Measurements from ENCODE around the gene DAND5. TPM values are rescaled to one million over a fixed set of nuclear protein-coding genes. Genes with fewer than 3 reads are reported as not detected.
A peak's percentile ranks its signal among the peaks of the same experiment; 100 is the strongest.

Gene DAND5
- polyA plus RNA-seq, 1 of the 3 experiments (the other 2 are of a cell fraction): 1.0 TPM

- TF ChIP-seq REST (IDR thresholded peaks at IDR 0.05; ENCODE audit: low read depth, low read length): no peak
- TF ChIP-seq, protein P1, sequence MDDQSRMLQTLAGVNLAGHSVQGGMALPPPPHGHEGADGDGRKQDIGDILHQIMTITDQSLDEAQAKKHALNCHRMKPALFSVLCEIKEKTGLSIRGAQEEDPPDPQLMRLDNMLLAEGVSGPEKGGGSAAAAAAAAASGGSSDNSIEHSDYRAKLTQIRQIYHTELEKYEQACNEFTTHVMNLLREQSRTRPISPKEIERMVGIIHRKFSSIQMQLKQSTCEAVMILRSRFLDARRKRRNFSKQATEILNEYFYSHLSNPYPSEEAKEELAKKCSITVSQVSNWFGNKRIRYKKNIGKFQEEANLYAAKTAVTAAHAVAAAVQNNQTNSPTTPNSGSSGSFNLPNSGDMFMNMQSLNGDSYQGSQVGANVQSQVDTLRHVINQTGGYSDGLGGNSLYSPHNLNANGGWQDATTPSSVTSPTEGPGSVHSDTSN (IDR thresholded peaks at IDR 0.05): peak; percentile 33
- no peak for TF ChIP-seq RCOR1 (IDR thresholded peaks at IDR 0.05; ENCODE audit: low read length)
- TF ChIP-seq FOSL2 (IDR thresholded peaks at IDR 0.05; ENCODE audit: borderline replicate concordance, low read depth): peak; percentile 53; the same call in 1 of the 2 replicates
- 0 out of 2 replicates have a peak, but pooled peaks have one; percentile 2 for TF ChIP-seq SIN3A (IDR thresholded peaks at IDR 0.05; ENCODE audit: borderline replicate concordance, low read depth, low read length)
- no peak for TF ChIP-seq TCF12 (IDR thresholded peaks at IDR 0.05)
Observed at GRCh38 chr19:12952488-12953137, 16.8 kb upstream of the DAND5 start (continued).

DNA sequence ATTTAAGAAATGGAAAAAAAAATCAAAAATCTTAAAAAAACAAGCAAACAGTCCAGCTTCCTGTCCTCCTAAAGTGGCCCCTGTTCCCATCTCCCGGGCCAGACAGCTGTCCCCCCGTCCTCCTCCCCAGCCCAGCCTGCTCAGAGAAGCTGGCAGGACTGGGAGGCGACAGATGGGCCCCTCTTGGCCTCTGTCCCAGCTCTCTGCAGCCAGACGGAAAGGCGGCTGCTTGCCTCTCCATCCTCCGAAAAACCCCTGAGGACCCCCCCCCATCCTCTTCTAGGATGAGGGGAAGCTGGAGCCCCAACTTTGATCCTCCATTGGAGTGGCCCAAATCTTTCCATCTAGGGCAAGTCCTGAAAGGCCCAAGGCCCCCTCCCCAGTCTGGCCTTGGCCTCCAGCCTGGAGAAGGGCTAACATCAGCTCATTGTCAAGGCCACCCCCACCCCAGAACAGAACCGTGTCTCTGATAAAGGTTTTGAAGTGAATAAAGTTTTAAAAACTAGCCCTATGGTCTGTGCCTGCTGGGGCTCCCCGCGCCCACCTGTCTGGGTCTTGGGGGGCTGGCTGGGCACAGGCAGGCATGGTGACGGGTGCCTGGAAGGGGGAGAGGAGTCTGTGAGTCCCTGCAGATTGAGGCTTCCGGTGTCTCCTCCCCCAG lies 16.1 kb upstream of the DAND5 start:
- Histone ChIP-seq H3K4me3 (ENCODE audit: low read depth in 2 of 2, low read length in 1 of 2) (no peak overlapping the region), H3F3A (replicated peaks; ENCODE audit: insufficient read depth) (peaks cover 72% of the 10 kb centered on the region), H3K79me2 (ENCODE audit: insufficient read depth) (peaks cover 68% of the 10 kb centered on the region), H3K4me2 (peak overlapping the region; percentile 96), H3K9ac (peak overlapping the region; percentile 60; the same call in 1 of the 2 replicates), H3K9me3 (no peaks in the 10 kb centered on the region), H3K4me1 (ENCODE audit: control insufficient read depth in 1 of 2, insufficient read depth in 2 of 2, low read depth in 1 of 2, low read length in 1 of 2) (peaks cover 32 to 39% of the 10 kb centered on the region in 2 experiments), H3K36me3 (replicated peaks in 1 of 2; ENCODE audit: control insufficient read depth in 1 of 2, insufficient read depth in 2 of 2, low read length in 1 of 2) (peaks cover 19 to 36% of the 10 kb centered on the region in 2 experiments), H3K9me2 (no peaks in the 10 kb centered on the region), H3K27me3 (ENCODE audit: insufficient read depth) (no peaks in the 10 kb centered on the region), H2AFZ (ENCODE audit: low read depth) (no peak overlapping the region), H4K20me1 (ENCODE audit: insufficient read depth) (peaks cover 5% of the 10 kb centered on the region; the same call in 1 of the 2 replicates), H3K27ac (ENCODE audit: low read depth in 2 of 2, low read length in 1 of 2) (peak overlapping the region; percentile 93 to 97)
- CTCF ChIA-PET: interaction anchor here (0.7 to 5.6 kb wide), 9 partner anchors 10 to 176 kb away, joined by 3 to 55 read pairs (median 3); no protein-coding TSS in a partner anchor
- TF ChIP-seq, protein P1 (IDR thresholded peaks at IDR 0.05): 0 out of 2 replicates have a peak, but pooled peaks have one; percentile 1
- TF ChIP-seq TCF12 (IDR thresholded peaks at IDR 0.05) (peak; percentile 54), RCOR1 (IDR thresholded peaks at IDR 0.05; ENCODE audit: low read length) (peak; percentile 49; the same call in 1 of the 2 replicates), NFIC (IDR thresholded peaks at IDR 0.05; ENCODE audit: borderline replicate concordance) (peak; percentile 70), CTCF (IDR thresholded peaks at IDR 0.05) (no peak)
- TF ChIP-seq, protein P2, sequence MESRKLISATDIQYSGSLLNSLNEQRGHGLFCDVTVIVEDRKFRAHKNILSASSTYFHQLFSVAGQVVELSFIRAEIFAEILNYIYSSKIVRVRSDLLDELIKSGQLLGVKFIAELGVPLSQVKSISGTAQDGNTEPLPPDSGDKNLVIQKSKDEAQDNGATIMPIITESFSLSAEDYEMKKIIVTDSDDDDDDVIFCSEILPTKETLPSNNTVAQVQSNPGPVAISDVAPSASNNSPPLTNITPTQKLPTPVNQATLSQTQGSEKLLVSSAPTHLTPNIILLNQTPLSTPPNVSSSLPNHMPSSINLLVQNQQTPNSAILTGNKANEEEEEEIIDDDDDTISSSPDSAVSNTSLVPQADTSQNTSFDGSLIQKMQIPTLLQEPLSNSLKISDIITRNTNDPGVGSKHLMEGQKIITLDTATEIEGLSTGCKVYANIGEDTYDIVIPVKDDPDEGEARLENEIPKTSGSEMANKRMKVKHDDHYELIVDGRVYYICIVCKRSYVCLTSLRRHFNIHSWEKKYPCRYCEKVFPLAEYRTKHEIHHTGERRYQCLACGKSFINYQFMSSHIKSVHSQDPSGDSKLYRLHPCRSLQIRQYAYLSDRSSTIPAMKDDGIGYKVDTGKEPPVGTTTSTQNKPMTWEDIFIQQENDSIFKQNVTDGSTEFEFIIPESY (IDR thresholded peaks at IDR 0.05; ENCODE audit: borderline replicate concordance, low read depth): no peak
- peak; percentile 79 for DNase-seq
- POLR2A ChIA-PET: interaction anchor here (0.7 to 1.5 kb wide), 7 partner anchors 9 to 195 kb away, joined by 3 to 8 read pairs (median 3); partner anchors contain the start of genes CALR and DAND5
- WGBS (ENCODE audit: low lambda C conversion rate): 38% methylated on average over 8 of the region's 11 CpGs

Data from SK-N-SH (cell line).